ENCODE data around the gene CTXND1.

CTXND1 gene

GRCh38 chr15:80210611-80211573, 41.1 kb downstream of the CTXND1 start:
- DNase-seq (ENCODE audit: low read depth in 2 of 2), result no peak

- DNase-seq (ENCODE audit: low read depth in 2 of 2), result no peak
Measured at GRCh38 chr15:80208758-80209734, 43.0 kb downstream of the CTXND1 start.

- DNase-seq (ENCODE audit: low read depth in 2 of 2), result no peak
Measured at GRCh38 chr15:80207887-80208286, 44.1 kb downstream of the CTXND1 start.

GRCh38 chr15:80204231-80204630, 47.8 kb downstream of the CTXND1 start:
- no peak for DNase-seq (ENCODE audit: low read depth in 2 of 2)

- DNase-seq (ENCODE audit: low read depth in 2 of 2), result no peak
Measured at GRCh38 chr15:80203361-80203885, 48.6 kb downstream of the CTXND1 start.

GRCh38 chr15:80202641-80203360, 49.2 kb downstream of the CTXND1 start:
- DNase-seq (ENCODE audit: low read depth in 2 of 2), result no peak

- DNase-seq (ENCODE audit: low read depth in 2 of 2), result no peak
Measured at GRCh38 chr15:80202016-80202315, 50.0 kb downstream of the CTXND1 start.

- DNase-seq (ENCODE audit: low read depth in 2 of 2), result no peak
Measured at GRCh38 chr15:80201256-80202015, 50.6 kb downstream of the CTXND1 start.

GRCh38 chr15:80199869-80200268, 52.1 kb downstream of the CTXND1 start:
- no peak for DNase-seq (ENCODE audit: low read depth in 2 of 2)

- no peak for DNase-seq (ENCODE audit: low read depth in 2 of 2)
Measured at GRCh38 chr15:80199366-80199765, 52.6 kb downstream of the CTXND1 start.

- DNase-seq (ENCODE audit: low read depth in 2 of 2), result no peak
Measured at GRCh38 chr15:80194914-80195313, 57.1 kb downstream of the CTXND1 start.

- DNase-seq (ENCODE audit: low read depth in 2 of 2), result no peak
Measured at GRCh38 chr15:80194186-80194585, 57.8 kb downstream of the CTXND1 start.

GRCh38 chr15:80191897-80192595, 60.0 kb downstream of the CTXND1 start:
- no peak for DNase-seq (ENCODE audit: low read depth in 2 of 2)

GRCh38 chr15:80191198-80191597, 60.8 kb downstream of the CTXND1 start:
- DNase-seq (ENCODE audit: low read depth in 2 of 2), result no peak

- DNase-seq (ENCODE audit: low read depth in 2 of 2), result no peak
Measured at GRCh38 chr15:80188251-80188650, 63.8 kb downstream of the CTXND1 start.

- DNase-seq (ENCODE audit: low read depth in 2 of 2), result no peak
Measured at GRCh38 chr15:80186597-80186996, 65.4 kb downstream of the CTXND1 start.

GRCh38 chr15:80186066-80186465, 65.9 kb downstream of the CTXND1 start:
- no peak for DNase-seq (ENCODE audit: low read depth in 2 of 2)

GRCh38 chr15:80185152-80185551, 66.9 kb downstream of the CTXND1 start:
- DNase-seq (ENCODE audit: low read depth in 2 of 2), result no peak

- DNase-seq (ENCODE audit: low read depth in 2 of 2), result no peak
Measured at GRCh38 chr15:80184554-80184953, 67.5 kb downstream of the CTXND1 start.

- DNase-seq (ENCODE audit: low read depth in 2 of 2), result no peak
Measured at GRCh38 chr15:80183886-80184285, 68.1 kb downstream of the CTXND1 start.

Measured in activated CD8-positive, alpha-beta memory T cell treated with anti-CD3 and anti-CD28 coated beads for 4 hours (primary cell).